ENCODE measurements around the gene FNDC3B.

DNA sequence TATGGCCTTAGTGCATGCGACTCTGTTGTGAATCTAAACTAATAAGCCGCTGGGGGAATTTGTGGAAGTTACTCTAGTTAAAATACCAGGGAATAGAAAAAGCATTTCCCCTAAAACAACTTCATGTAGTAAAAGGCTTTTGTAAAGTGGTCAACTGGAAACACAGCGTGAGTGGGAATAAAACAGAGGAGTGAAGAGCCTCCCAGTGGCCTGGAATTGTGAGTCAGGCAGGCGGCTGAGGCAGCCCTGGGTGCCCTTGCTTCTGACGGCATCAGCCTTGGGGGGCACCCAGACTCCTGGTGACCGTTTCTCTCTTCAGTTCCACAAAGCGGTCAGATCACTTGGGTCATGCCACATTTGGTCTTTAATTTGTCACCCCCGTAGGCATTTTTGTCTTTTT lies 300.5 kb downstream of the FNDC3B start:
- no peak for TF ChIP-seq EZH2 (IDR thresholded peaks at IDR 0.05; ENCODE audit: borderline replicate concordance, insufficient read depth, low read depth, low read length, poor library complexity, severe bottlenecking)
- TF ChIP-seq, protein P1, sequence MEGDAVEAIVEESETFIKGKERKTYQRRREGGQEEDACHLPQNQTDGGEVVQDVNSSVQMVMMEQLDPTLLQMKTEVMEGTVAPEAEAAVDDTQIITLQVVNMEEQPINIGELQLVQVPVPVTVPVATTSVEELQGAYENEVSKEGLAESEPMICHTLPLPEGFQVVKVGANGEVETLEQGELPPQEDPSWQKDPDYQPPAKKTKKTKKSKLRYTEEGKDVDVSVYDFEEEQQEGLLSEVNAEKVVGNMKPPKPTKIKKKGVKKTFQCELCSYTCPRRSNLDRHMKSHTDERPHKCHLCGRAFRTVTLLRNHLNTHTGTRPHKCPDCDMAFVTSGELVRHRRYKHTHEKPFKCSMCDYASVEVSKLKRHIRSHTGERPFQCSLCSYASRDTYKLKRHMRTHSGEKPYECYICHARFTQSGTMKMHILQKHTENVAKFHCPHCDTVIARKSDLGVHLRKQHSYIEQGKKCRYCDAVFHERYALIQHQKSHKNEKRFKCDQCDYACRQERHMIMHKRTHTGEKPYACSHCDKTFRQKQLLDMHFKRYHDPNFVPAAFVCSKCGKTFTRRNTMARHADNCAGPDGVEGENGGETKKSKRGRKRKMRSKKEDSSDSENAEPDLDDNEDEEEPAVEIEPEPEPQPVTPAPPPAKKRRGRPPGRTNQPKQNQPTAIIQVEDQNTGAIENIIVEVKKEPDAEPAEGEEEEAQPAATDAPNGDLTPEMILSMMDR (IDR thresholded peaks at IDR 0.05): no peak

Measured in B cell (primary cell).